CD4-positive, alpha-beta T cell treated with Interferon gamma for 1 hour (primary cell): ENCODE results near the gene MAP1LC3A.

ENCODE experiments used
- DNase-seq: peaks from one replicate; pipeline ENCODE4 v3.0.0-alpha.2; 2020

Gene MAP1LC3A

GRCh38 chr20:34530342-34530741, 28.2 kb upstream of the MAP1LC3A start:
- no peak for DNase-seq

GRCh38 chr20:34531608-34532265, 26.8 kb upstream of the MAP1LC3A start:
- DNase-seq, result no peak

GRCh38 chr20:34532320-34532719, 26.2 kb upstream of the MAP1LC3A start:
- DNase-seq, result no peak

- DNase-seq, result no peak
Measured at GRCh38 chr20:34532756-34533155, 25.8 kb upstream of the MAP1LC3A start.

- no peak for DNase-seq
Measured at GRCh38 chr20:34534391-34535165, 23.9 kb upstream of the MAP1LC3A start.

GRCh38 chr20:34535301-34535840, 23.1 kb upstream of the MAP1LC3A start:
- DNase-seq, result no peak

- DNase-seq, result no peak
Measured at GRCh38 chr20:34535857-34536256, 22.7 kb upstream of the MAP1LC3A start.

GRCh38 chr20:34536798-34537394, 21.6 kb upstream of the MAP1LC3A start:
- peak; percentile 29 for DNase-seq

GRCh38 chr20:34537651-34538050, 20.9 kb upstream of the MAP1LC3A start:
- DNase-seq, result no peak

GRCh38 chr20:34538671-34539123, 19.8 kb upstream of the MAP1LC3A start:
- peak; percentile 28 for DNase-seq

- no peak for DNase-seq
Measured at GRCh38 chr20:34539756-34540155, 18.8 kb upstream of the MAP1LC3A start.

GRCh38 chr20:34540596-34541263, 17.8 kb upstream of the MAP1LC3A start:
- no peak for DNase-seq

- no peak for DNase-seq
Measured at GRCh38 chr20:34541264-34541901, 17.1 kb upstream of the MAP1LC3A start.

GRCh38 chr20:34541917-34542316, 16.6 kb upstream of the MAP1LC3A start:
- DNase-seq, result no peak

- DNase-seq, result no peak
Measured at GRCh38 chr20:34542439-34542838, 16.1 kb upstream of the MAP1LC3A start.

- DNase-seq, result no peak
Measured at GRCh38 chr20:34543463-34544056, 15.0 kb upstream of the MAP1LC3A start.

GRCh38 chr20:34544109-34544796, 14.3 kb upstream of the MAP1LC3A start:
- DNase-seq, result no peak

GRCh38 chr20:34546751-34547181, 11.8 kb upstream of the MAP1LC3A start:
- no peak for DNase-seq

GRCh38 chr20:34547844-34548613, 10.5 kb upstream of the MAP1LC3A start:
- DNase-seq, result no peak

- DNase-seq, result no peak
Measured at GRCh38 chr20:34549291-34549928, 9.1 kb upstream of the MAP1LC3A start.
